ENCODE measurements around the gene TBC1D32.
"Not testable (repeated sequence)": the region's sequence is repeated elsewhere in the genome, so short reads cannot be mapped to it uniquely, and the experiment has no call there.

The TBC1D32 gene

GRCh38 chr6:121305957-121306607, 28.2 kb downstream of the TBC1D32 start:
- peak; percentile 72 for TF ChIP-seq CTCF (conservative IDR thresholded peaks at IDR 0.05; ENCODE audit: low read depth, low read length)
- H3K4me3 ChIP-seq (ENCODE audit: low read depth, low read length): no peak overlapping the region
- peak; percentile 76 for DNase-seq (ENCODE audit: low read depth)

GRCh38 chr6:121302882-121303281, 31.4 kb downstream of the TBC1D32 start:
- no peak for TF ChIP-seq CTCF (conservative IDR thresholded peaks at IDR 0.05; ENCODE audit: low read depth, low read length)
- H3K4me3 ChIP-seq (ENCODE audit: low read depth, low read length): no peak overlapping the region
- peak; percentile 5 for DNase-seq (ENCODE audit: low read depth)

- not testable (repeated sequence) for H3K4me3 ChIP-seq (ENCODE audit: low read depth, low read length); DNase-seq (ENCODE audit: low read depth)
Measured at GRCh38 chr6:121301156-121301555, 33.1 kb downstream of the TBC1D32 start.

GRCh38 chr6:121297694-121298093, 36.6 kb downstream of the TBC1D32 start:
- H3K4me3 ChIP-seq (ENCODE audit: low read depth, low read length): no peak overlapping the region
- peak; percentile 81 for DNase-seq (ENCODE audit: low read depth)
- TF ChIP-seq CTCF (conservative IDR thresholded peaks at IDR 0.05; ENCODE audit: low read depth, low read length): no peak

- TF ChIP-seq CTCF (conservative IDR thresholded peaks at IDR 0.05; ENCODE audit: low read depth, low read length): no peak
- H3K4me3 ChIP-seq (ENCODE audit: low read depth, low read length): no peak overlapping the region
- peak; percentile 79 for DNase-seq (ENCODE audit: low read depth)
Measured at GRCh38 chr6:121285041-121285440, 49.2 kb downstream of the TBC1D32 start.

GRCh38 chr6:121274666-121275295, 59.5 kb downstream of the TBC1D32 start:
- DNase-seq (ENCODE audit: low read depth): no peak
- TF ChIP-seq CTCF (conservative IDR thresholded peaks at IDR 0.05; ENCODE audit: low read depth, low read length): no peak
- no peak overlapping the region for H3K4me3 ChIP-seq (ENCODE audit: low read depth, low read length)

- H3K4me3 ChIP-seq (ENCODE audit: low read depth, low read length): no peak overlapping the region
- DNase-seq (ENCODE audit: low read depth): no peak
- no peak for TF ChIP-seq CTCF (conservative IDR thresholded peaks at IDR 0.05; ENCODE audit: low read depth, low read length)
Measured at GRCh38 chr6:121263742-121264141, 70.5 kb downstream of the TBC1D32 start.

All from choroid plexus epithelial cell (primary cell).